ENCODE data around the gene VAMP2.
A peak's percentile ranks its signal among the peaks of the same experiment; 100 is the strongest.
"Not testable (repeated sequence)": the region's sequence is repeated elsewhere in the genome, so short reads cannot be mapped to it uniquely, and the experiment has no call there.

VAMP2 gene

DNA sequence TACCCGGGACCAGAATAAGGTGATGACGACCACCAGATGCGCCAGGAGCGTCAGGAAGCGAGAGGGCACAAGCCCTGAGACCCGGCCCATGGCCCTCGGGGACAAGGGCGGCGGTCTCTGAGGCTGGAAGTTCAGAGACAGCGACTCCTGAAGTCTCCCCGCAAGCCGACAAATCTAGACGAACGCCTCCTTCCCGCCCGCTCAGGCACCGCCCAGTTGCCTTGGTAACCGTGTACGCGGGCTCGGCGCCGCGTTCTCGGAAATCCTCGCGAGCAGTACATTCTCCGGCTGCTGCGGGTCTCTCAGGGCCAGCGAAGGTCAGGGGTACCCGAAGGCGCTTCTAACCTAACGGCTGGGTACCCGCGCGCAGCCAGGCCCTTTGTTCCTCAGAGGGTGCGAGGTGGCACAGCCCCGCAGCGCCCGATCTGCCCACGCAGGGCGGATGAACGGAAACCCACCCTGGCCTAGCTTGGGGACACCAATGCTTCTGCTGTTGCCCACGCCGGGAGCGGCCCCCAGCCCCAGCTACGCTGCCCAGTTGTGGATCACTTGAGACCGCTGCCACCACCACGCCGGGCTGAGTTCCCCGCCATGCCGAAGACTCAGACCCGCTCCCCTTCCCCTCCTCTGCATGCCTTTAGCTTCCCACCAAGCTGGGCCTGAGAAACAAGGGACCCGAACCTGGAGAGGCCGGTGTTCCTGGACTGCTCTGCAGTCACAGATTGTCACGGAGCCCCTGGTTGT is 13.6 kb upstream of the VAMP2 start, which contains the start of gene TMEM107:
Gene TMEM107, minus strand, starts transcription at position 184 of the 744 bp plus-strand sequence. Its CDS starts 94 bp downstream, at position 90.
- DNase-seq, result peak; percentile 80 to 82

GRCh38 chr17:8175795-8176196 is 13.0 kb upstream of the VAMP2 start:
- no peak for DNase-seq

DNA sequence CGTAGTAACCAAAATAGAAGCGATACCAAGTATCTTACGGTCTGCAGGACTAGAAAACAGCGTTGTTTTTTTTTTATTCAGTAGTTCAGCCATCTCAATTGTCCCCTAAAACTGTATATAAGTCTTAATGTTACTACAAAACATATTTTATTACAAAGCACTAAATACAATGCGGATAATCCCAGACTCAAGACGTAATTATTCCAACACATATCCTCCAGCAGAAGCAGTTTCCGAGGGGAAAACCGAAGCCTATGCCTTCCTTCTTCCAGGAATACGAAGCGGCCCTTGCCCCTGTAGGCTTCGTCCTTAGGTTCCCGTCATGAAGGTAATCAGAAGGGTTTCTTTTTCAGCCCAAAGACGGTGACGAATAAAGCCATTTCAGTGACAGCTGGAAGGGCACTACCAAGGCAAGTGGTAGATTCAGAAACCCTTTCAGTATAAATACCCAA is 11.1 kb upstream of the VAMP2 start:
- DNase-seq, result no peak

DNA sequence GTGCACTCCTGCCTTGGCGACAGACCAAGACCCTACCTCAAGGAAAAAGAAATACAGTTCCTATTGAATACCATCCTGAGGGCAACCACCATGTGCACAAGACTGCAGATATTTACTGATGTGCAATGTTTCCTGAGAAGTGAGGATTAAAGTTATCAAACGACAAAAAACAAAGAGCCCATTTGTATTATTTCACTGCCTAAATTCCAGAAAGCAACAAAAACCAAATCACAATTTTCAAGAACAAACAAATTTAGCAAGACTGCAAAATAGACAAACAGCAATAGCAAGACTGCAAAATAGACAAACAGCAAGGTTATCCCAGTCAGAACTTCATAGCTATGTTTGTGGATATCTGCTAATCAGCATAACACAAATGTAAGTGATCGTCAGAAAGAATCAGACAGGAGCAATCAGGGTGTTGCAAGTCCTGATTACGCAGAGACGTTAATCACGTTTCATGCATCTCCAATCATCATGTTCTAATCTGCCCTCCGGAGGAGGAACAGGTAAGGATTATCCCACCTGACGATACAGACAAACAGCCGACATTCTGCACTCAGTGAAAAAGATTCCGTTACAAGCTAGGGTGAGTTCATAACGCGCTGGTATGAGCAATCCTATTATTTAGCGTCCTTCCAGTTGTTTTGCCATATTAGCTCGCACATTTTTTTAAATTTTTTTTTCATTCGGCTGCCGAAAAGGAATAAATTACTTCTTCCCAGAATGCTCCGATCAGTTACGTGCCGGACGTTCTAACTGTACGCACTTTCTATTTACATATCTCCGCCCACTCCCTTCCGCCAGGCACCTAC is 10.5 kb upstream of the VAMP2 start:
- DNase-seq, result peak; percentile 70 to 77

GRCh38 chr17:8170186-8170585 is 7.4 kb upstream of the VAMP2 start:
- not testable (repeated sequence) for DNase-seq

- DNase-seq, result no peak
Measured at GRCh38 chr17:8167526-8167925, 4.8 kb upstream of the VAMP2 start.

DNA sequence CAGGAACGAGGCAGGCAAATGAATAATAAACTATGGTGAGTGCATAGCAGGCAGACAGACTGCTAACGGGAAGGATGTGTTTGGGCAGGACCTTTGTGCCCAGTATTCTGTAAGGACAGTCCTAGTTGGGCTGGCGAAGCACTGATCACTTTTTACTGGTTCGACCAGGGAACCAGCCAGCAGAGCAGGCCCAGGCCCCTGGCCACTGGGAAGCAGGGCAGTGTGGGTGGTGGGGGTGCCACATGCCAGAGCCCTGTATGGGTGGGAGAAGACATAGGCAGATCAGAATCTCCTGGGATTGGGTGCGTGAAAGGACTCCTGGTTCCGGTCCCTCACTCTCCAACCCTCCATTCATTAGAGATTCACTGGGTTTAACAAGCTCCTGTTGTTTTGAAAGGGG is 4.0 kb upstream of the VAMP2 start:
- DNase-seq, result no peak

- DNase-seq, result no peak
Measured at GRCh38 chr17:8164815-8165131, 2.0 kb upstream of the VAMP2 start.

GRCh38 chr17:8163978-8164814 is 1.4 kb upstream of the VAMP2 start:
- peak in 1 of 2 experiments; percentile 44 for DNase-seq

DNA sequence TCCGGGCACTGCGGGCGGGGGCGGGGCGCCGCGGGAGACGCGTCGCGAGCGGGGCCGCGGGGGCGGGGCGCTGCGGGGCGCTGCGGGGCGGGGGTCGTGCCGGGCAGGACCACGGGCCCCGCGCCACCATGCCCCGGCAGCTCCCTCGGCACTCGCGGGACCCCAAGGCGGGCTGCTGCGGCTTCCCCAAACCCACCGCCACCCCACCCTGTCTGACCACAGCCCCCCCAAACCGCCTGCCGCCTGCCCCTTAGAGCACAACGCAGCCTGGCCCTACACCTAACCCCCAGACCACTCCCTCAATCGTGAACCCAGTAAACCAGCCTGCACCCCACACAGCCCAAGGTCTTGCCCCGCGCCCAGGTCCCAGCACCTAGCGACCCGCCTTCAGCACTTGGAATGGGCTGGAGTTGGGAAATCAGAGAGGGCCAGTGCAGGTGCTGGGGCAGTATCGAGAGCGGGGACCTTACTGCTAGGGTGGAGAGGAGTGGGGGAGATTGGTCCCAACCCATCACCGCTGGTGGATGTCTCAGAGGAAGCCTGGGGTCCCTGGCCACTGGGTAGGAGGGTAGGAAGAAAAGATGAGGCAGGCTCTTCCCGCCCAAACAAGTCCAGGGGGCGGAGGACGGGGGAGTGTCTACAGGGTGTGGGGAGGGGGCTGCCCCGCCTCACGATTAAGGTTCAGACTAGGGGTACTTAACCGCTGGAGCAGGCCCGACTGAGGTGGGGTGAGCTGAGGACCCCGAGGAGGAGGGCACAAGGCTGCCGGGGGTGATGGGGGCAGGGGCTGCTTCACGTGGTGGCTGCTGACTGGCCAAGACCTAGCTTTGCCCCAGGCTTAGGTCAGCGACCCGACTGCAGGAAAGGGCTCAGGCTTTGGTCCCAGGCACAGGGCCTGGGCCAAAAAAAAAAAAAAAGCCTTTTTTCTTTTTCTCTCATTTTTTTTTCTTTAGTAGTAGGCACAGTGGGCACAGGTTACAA is 539 bp upstream of the VAMP2 start:
- DNase-seq, result no peak

DNA sequence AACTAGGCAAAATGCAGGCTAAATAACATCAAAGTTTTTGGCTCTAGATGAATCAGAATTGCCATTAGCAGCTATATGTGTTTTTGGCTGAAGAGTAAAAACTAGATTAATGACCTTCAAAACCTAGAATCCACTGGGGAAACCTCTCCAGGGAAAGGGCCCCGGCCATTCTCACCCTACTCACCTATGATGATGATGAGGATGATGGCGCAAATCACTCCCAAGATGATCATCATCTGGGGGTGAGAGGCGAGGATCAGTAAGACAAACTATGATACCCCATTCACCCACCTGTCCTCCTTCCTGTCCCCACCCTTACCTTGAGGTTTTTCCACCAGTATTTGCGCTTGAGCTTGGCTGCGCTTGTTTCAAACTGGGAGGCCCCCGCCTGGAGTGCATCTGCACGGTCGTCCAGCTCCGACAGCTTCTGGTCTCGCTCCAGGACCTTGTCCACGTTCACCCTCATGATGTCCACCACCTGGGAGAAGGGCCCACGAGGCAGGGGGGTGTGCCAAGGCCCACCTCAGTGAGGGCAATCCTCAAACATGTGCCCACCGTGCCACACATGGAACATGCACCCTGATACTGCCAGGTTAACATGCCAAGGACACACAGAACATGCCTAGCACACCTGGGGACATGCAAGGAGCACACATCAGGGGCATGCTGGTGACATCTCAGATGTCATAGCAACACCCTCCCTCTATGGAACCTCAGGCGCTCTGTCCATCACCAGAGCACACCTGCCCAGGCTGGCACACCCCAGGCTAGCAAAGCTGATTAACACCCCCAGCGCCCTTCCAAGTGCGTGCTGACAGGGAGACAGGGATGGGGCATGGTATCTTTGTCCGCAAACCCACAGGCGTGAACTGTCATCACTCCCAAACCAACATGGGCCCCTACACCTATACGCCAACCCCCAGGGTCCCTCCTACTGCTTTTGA is 1.2 kb downstream of the VAMP2 start:
- DNase-seq, result no peak

DNA sequence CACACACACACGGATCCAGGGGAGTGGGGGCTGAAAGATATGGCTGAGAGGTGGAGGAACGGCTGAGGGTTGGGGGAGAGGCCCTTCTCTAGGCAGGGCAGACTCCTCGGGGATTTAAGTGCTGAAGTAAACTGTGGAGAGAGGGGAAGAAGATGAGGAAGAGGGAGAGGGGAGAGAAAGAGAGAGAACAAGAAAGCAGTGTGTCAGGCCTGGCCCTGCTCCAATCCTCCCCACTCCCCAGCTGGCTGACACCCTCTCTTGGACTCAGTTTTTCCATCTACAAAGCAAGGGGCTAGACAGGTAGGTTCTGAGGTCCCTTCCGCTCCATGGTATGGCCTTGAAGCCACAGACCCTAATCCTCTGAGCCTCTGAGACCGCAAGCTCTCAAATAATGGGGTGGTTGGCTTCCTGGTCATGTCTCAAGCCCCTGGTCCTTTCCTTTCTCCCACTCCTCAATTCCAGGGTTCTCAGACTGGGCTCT is 2.0 kb downstream of the VAMP2 start:
- DNase-seq, result no peak

- no peak for DNase-seq
Measured at GRCh38 chr17:8160224-8160577, 2.5 kb downstream of the VAMP2 start.

DNA sequence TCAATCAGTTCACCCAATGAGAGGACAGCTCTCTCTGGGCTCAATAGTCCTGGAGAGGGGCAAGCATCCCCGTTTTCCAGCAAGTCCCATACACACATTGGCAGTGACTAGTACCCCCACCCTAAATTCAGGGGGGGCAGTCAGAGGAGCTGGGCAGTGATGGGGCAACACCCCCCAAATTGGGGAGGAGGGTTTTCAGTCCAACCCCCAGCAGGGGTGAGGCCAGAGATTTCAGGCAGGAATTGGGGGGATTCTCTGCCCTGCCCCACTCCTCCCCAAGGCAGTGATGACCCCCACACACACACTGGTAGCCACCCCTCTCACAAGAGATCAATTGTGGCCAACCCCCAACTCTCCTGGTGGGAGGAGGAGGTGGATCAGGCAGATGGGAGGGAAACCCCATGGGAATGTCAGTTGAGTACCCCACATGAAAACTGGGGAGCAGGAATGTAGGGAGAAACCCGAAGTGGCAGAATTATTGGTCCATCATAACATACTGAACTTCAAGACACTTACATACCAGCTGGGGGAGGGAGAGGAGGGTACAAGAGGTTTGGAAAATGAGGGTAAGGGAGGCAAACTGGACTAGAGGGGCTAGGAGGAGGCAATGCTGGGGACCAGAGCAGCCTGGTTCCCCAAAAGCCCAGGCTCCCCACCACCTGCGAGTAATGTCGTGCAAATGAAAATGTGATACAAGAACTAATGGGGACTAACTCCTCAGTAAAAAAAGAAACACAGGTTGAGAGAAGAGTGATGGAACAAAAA is 3.1 kb downstream of the VAMP2 start:
- no peak for DNase-seq

- DNase-seq, result no peak
Measured at GRCh38 chr17:8159032-8159400, 3.7 kb downstream of the VAMP2 start.

DNA sequence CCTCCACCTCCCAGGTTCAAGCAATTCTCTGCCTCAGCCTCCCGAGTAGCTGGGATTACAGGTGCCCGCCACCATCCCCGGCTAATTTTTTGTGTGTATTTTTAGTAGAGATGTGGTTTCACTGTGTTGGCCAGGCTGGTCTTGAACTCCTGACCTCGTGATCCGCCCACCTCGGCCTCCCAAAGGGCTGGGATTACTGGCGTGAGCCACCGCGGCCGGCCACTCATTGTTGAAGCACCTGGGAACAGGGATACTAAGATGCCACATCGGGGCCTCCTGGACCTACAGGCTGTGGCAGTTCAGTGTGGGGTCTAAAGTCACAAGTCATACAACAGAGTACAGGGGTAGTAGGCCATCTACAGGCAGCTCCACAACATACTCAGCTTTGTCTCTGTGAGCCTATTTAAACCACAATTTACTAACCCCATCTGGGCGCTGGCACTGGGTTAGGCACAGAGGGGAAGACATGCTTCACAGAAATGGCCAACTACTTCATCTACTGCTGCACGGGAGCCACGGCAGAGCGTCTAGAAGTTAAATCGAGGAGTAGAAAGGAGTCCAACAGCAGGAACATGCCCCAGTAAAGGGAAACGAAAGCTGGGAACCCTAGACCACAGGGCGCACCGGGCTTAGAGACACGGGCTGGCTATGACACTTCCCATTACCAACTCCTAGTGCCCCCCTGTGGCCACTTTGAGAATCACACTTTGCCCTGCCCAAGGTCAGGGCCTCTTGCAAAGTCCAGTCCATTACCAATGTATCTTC is 4.3 kb downstream of the VAMP2 start:
- peak; percentile 80 to 85 for DNase-seq

- peak; percentile 100 for DNase-seq
Measured at GRCh38 chr17:8156246-8156992, 6.3 kb downstream of the VAMP2 start.

DNA sequence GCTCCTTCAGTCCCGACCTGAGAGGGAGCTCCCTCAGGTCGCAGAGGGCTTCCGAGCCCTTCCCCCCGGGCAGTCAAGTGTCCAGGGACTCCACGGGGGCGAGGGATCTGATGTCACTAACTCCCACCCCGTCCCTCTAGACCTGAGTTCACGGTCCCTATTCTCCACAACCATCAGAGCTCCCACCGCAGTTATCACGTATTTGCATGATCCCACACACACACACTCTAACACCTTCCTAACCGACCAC is 6.8 kb downstream of the VAMP2 start:
- DNase-seq, result no peak
